HG02981 (cell line): ENCODE results near the gene ELAPOR1.
"Not testable (repeated sequence)": the region's sequence is repeated elsewhere in the genome, so short reads cannot be mapped to it uniquely, and the experiment has no call there.

Source experiments
- ATAC-seq: cut with Tn5 transposase; IDR thresholded peaks from one replicate; pipeline ENCODE4 v1.9.1; 2021; ENCODE audit warnings: mild to moderate bottlenecking, moderate library complexity; ENCODE audit not compliant: unreplicated experiment

ELAPOR1 gene

DNA sequence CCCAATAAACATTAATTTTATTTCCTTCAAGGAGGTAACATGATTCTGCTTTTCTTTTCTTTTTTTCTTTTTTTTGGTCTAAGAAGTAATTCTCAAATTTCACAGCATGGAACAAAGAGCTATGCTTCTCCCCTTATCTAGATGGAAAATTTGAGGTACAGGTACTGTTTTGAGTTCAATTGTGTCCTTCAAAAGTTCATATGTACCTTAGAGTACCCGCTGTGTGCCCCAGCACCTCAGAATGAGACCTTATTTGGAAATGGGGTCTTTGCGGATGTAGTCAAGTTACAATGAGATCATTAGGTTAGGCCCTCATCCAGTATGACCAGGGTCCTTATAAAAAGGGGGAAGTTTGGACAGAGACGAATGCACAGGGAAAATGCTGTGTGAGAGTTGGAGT, 22.0 kb downstream of the ELAPOR1 start:
- ATAC-seq, result no peak

DNA sequence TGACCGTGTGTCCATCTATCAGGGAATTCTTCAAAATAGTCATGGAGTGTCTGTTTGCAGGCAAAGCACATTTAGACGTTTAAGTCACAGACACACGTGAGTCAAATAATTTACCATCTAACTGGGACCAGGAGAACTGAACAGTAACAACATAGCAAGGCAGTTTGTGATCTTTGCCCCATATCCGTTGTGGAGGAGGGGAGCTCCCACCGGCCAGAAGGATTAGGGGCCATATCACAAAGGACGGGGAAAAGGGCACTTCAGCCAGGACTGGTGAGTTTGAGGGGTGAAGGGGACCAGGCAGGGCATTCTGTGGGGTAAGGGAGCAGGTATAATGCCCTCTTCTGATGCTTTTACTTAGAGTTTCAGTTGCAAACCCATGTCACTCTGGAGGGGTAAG, 22.9 kb downstream of the ELAPOR1 start:
- no peak for ATAC-seq

DNA sequence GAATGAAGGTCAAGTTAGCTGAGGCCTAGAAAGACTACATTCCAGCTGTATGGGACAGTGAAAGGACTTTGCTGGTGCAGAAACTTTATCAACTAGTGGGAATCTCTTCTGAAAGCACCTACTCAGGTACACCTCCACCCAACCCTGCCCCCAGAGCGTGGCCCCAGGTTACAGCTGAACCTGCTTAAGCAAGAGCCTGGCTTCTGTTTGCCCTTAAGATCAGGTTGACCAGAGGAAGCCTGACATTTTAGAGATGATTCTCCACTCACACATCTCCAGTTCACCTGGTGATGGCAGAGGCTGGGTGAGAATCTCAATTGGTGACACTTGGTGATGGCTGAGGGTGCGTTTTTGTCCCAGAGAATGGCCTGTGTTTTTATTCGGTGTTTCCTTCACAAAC, 24.0 kb downstream of the ELAPOR1 start:
- no peak for ATAC-seq

DNA sequence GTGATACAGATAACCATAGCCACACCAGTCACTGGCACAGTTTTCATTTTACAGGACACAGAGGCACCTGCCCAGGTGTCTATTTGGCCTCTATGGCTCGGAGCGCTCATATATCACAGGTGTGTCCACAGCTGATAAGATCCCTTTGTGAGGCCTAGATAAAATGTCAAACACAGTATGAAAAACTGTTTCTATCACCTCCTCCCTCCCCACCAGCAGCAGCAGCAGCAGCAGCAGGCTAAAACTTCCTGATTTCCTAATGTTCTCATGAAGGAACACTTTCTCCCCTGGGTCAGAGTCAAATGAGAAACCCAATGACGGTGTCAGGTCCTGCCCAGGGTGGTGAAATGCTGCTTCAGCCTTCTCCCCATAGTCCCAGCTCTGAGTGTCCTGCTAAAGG, 24.4 kb downstream of the ELAPOR1 start:
- ATAC-seq, result no peak

DNA sequence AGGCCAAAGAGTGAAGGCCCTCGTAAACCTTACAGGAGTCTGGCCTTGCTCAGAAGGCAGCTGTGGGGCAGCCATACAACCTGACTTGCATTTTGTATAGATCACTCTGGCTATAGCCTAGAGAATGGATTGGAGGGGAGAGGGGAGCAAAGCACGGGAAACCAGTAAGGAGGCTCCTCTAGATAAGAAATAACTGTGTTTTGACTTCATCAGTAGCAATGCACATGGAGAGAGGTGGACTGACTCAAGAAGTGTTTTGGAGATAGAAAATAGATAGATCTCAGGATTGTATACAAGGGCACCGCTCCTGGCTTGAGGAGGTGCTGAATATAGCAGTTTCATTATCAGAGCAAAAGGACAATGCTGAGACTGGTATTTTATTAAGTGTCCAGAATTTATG, 26.5 kb downstream of the ELAPOR1 start:
- no peak for ATAC-seq

DNA sequence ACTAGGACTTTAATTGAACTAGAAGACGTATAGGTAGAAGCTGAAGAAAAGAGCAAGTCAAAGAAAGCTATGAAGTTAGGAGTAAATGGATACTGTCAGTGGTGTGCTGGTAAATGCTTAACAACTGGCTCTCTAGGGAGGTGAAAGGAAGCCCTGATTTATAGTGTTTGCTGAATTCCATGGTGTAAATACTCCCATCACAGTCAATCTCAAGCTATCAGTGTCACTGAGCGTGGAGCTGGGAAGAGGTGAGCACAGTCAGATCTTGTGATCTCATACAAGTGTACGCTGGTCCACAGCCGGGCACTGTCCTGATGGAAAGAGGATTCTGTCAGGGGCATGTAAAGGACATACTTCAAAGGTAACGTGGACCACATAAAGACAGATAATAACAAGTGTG, 28.3 kb downstream of the ELAPOR1 start:
- no peak for ATAC-seq

DNA sequence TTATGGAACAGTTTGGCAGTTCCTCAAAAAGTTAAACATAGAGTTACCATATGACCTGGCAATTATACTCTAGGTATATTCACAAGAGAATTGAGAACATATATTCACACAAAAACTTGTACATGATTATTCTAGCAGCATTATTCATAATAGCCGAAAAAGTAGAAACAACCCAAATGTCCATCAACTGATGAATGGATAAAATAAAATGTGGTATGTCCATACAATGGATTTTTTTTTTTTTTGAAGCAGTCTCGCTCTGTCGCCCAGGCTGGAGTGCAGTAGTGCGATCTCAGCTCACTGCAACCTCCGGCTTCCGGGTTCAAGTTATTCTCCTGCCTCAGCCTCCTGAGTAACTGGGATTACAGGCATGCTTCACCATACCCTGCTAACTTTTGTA, 28.8 kb downstream of the ELAPOR1 start:
- ATAC-seq, result not testable (repeated sequence)

DNA sequence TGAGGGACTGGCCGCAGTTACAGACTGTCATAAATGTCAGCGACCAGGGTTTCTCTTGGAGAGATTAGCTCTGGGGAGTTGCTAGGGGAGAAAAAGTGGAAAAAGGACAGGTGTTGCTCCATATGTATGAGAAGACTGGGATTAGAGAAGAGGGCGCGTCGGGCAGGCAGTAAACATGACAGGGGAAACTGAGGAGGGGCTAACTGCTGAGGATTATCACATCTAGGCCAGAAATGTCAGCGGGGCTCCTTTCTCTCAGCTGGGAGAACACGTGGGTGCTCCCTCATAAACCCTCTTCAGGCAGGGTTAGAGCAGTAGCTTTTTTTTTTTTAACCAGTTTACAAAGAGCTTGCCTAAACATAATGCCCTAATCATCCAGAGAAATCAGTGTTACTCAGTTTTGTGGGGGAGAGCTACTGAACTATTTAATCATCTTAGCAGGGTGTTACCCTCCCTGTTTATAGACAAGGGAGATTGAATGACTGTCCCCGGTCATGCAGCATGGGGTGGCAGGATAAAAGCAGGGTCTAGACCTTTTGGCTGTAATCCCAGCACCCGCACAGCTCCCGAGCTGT, 35.2 kb downstream of the ELAPOR1 start:
- no peak for ATAC-seq

DNA sequence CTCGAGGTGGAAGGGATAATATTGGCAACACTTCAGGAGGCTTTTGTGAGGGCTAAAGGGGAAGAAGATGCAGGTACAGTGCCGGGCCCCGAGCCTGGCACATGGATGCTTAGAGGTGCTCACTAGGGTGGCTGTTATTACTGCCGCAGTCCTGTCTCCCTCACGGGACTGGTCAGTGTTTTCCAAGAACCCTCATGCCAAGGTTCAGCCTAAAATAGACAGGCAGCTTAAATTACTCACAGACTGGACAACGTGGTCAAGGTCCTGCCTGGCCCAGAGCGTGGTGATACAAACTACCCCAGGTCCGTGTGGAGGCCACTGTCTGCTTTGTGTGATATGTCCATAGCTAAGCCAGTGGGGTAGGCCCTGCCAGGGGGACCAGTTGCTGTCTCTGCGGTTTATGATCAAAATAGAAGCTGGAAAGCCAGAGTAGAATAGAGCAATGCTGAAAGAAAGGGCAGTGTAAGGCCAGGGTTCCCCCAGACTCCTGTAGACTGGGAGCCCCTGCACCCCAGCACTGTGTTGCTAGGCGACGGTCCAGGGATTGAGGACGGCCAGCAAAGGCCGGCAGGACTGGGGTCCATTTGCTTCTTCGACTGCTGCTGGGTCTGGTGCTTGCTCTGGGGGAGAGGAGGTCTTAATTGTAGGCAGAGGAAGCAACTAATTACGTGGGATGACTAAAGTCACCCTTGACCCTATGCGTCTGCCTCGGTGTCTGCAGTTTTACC, 36.1 kb downstream of the ELAPOR1 start:
- ATAC-seq, result no peak

DNA sequence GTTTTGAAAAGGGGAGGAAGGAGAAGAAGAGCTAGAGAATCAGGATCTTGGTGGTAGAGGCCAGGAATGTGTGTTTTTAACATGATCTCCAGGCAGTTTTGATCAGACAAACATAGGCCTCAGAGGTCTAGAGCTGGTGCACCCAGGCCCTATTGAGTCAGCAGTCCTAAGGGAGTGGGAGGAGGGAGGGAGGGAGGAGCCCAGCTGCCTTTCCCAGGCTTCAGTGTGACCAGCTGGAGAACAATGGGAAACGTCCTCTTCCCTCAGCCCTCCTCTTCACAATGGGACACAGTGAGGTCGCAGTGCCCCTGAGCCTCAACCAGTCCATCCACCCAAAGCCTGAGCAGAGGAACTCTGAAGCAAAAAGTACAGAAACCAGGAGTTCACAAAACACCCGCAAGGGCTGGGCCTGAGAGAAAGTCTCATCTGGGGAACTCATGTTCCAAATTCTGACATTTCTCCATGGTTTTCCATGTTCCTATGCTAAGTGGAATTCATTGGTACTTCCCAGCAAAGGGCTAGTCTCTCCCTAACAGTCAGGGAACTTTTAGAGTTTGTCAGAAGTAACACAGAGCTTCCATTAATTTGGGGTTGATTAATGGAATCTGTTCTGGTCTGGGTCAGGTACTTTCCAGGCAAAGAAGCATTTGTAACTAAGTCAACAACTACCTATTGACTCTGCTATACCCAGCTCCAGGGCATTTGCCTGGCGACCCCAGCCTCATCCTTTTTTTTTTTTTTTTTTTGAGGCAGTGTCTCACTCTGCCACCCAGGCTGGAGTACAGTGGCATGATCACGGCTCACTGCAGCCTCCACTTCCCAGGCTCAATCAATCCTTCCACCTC, 37.5 kb downstream of the ELAPOR1 start:
- no peak for ATAC-seq

DNA sequence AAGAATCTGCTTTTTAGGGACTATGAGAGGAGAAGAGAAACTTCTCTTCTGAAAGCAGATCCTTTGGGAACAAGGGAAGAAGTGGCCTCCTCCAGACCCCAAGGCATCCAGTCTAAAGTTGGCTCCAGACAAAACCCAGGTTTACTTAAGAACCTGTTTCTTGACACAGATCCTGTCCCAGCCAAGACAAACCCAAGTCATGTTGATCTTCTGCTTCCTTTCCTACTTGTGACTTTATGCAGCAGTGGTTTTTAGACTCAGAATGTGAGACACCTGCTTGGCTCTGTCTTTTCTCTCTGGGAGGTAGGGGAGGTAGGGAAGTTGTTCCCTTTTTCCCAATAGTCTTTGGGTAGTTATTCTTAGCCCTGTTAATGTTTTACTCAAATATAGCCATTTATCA, 38.3 kb downstream of the ELAPOR1 start:
- ATAC-seq, result no peak

DNA sequence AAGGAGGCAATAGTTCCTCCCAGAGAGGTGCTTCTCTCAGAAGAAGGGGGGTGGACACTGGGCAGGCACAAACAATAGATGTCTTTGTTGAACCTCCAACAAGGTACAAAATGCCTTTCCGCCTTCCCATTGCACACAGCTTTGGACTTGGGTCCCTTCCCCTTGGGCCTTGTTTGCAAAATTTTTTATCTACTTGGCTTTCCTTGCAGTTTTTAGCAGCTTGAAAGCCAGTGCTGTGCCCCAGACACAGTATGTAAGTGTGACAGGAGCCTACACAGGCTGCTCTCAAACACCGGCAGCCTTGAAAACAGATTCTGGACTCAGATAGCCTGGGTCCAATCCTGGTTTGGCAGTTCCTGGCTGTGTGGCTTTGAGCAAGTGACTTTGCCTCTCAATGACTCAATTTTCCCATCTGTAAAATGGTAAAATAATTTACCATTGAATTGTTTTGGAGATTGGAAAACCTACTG, 43.0 kb downstream of the ELAPOR1 start:
- no peak for ATAC-seq

DNA sequence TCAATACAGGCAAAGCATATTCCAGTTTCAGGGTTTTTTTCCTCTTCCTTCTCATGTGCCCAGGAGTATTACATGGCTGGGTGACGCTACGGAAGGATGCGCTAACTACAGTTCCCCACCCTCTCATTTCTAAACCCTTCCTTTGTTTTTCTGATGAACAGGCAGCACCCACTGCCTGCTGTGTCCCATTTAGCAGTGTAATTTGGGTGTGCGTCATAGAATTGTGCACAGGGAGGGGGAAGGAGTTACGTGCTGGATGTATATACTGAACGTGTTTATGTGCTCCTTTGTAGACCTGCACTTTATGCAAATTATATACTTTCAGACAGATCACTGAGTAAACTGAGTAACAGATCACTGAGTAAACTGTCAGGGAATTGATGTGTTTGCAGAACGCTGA, 44.5 kb downstream of the ELAPOR1 start:
- no peak for ATAC-seq

DNA sequence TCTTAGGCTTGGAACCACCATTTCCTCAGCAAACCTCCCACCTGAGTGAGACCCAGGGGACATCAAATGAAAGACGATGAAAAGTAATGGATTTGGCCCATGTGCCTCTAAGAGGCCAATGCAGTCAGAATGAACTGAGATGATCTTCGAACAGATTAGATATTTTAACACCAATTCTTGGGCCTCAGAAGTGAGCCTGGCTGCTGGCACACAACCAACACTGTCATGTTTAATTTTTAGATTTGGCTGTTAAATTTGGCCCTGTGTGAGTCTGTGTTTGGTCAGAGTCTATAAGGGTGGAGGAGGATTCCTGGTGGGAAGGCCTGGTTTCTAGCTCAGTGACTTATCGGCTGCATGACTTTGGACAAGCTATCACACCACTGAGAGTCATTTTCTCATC, 45.4 kb downstream of the ELAPOR1 start:
- no peak for ATAC-seq

DNA sequence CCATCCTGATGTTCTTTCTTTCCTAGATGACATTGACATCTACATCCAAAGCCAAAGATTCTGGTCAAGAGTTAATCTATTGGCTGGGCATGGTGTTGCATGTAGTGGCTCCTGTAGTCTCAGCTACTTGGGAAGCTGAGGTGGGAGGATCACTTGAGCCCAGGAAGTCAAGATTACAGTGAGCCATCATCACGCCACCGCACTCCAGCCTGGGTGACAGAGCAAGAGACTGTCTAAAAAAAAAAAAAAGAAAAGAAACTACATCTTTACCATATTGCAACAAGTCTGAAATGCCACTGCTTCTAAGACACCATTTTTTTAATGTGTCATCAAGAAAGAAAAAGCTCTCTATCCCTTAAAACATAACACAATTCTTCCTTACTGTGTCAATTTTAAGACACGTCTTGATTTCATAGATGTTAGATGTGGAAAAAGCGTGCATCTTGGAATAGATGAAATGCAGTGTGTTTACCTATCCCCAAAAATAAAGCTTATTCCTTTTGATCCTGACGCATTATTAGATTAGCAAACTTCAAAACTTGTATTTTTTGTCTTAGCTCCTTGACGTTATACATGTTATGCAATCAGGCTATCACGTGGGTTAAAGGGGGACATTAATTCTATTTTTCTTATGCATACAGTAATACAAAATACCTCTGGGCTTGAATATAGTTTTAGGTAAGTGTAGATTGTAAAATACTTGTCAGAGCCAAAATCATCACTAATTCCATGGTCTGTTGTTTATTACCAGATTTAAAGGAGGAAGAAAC, 46.3 kb downstream of the ELAPOR1 start:
- ATAC-seq, result no peak

DNA sequence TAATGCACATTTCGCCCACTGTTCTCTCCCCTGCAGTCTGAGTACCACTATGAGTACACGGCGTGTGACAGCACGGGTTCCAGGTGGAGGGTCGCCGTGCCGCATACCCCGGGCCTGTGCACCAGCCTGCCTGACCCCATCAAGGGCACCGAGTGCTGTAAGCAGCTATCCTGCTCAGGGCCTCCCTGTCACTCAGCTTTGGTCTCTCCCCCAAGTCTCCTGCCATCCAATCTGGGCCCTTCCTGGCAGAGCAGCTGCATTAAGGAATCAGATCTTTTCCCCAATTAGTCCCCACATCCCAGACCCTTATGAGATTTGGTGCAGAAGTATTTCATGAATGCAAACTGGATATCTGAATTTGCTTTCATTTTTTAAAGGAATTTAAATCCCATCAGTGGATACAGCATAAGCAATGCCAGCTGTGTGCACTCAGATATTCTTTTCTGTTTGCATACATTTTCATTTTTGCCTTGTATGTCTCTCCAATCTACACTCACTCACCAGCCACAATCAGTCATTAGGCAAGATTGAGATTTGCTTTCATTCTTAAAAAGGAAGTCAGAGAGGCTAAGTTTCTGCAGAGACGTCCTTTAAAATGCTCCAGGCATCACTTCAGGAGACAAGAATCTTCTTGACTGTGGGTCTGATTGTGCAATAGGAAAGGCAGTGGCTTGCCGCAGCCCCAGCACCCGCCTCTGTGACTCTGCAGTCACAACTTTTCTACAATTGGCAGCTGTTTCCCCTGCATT, 48.1 kb downstream of the ELAPOR1 start:
- peak; percentile 51 for ATAC-seq

DNA sequence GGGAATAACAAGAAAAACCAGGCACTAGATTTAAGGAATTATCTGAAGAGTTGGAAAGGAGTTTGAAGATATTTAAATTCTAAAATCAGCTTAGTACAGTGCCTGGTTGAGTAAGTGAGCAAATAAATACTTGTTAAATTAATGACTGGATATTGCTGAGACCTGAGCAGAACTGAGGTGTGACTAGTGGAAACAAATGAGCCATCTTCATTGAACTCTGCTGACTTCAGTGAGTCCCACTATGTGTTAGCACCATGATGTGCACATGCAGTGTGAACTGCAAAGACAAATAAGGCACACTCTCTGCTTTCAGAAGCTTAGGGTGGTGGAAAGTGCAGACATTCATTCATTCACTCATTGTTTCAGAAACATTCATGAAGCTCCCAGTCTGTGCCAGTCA, 48.7 kb downstream of the ELAPOR1 start:
- no peak for ATAC-seq

DNA sequence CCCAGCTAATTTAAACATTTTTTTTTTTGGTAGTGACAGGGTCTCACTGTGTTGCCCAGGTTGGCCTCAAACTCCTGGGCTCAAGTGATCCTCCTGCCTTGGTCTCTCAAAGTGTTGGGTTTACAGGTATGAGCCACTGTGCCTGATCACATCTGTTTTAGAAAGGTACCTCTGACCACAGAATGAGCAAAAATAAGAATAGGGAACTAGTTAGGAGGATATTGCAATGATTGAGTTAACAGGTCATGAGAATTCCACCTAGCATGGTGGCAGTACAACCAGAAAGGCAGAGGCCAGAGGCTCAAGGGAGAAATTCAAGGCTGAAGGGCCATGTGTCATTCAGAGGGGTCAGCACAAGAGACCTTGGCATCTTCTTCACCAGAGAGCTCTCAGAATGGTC, 49.6 kb downstream of the ELAPOR1 start:
- no peak for ATAC-seq
